ENCODE measurements around the gene ZSWIM5. TPM values are rescaled to one million over a fixed set of nuclear protein-coding genes. Genes with fewer than 3 reads are reported as not detected.

ZSWIM5 gene
- total and polyA plus RNA-seq, 9 of the 15 experiments (the other 6 are each of a cell fraction or from before 2014, with no cell fraction given), result under 0.01 to 0.07 (median 0.03) TPM; not detected in 3

GRCh38 chr1:45191418-45191783 lies 15.0 kb downstream of the ZSWIM5 start (continued):
- TF ChIP-seq CXXC5 (CRISPR knock-in tag; IDR thresholded peaks at IDR 0.05) (peak; percentile 19; the same call in 1 of the 2 replicates), ATF7 (IDR thresholded peaks at IDR 0.05) (peak; percentile 46; the same call in 1 of the 2 replicates), SMAD1 (IDR thresholded peaks at IDR 0.05; ENCODE audit: low read depth, low read length, partially characterized antibody) (no peak), NR2C2 (CRISPR knock-in tag; IDR thresholded peaks at IDR 0.05) (no peak), NR2C2 (tag; IDR thresholded peaks at IDR 0.05) (peak; percentile 17; the same call in 1 of the 2 replicates), GATAD2B (IDR thresholded peaks at IDR 0.05; ENCODE audit: borderline replicate concordance) (no peak), SMARCA4 (IDR thresholded peaks at IDR 0.05) (no peak), ZNF766 (CRISPR knock-in tag; conservative IDR thresholded peaks at IDR 0.05) (no peak), CREM (IDR thresholded peaks at IDR 0.05; ENCODE audit: low read depth) (no peak), CHD7 (IDR thresholded peaks at IDR 0.05; ENCODE audit: low read depth, low read length) (no peak), ZBTB11 (CRISPR knock-in tag; IDR thresholded peaks at IDR 0.05) (no peak), CEBPB (tag; IDR thresholded peaks at IDR 0.05) (peak; percentile 58)
